Colonic mucosa (tissue), 4 donors: ENCODE data around the gene TTLL11. TPM values are rescaled to one million over a fixed set of nuclear protein-coding genes. Genes with fewer than 3 reads are reported as not detected.

Experiments used
- DNase-seq: peaks from one replicate; pipeline ENCODE4 v3.0.0-alpha.2; 2020
- H3K27ac ChIP-seq: fragments of 200-600 bp; one replicate; pipeline ENCODE4 v1.8.0; 2021
- H3K27me3 ChIP-seq: fragments of 200-600 bp; one replicate; pipeline ENCODE4 v1.8.0; 2021
- H3K36me3 ChIP-seq: fragments of 200-600 bp; one replicate; pipeline ENCODE4 v1.8.0; 2021
- H3K4me1 ChIP-seq: fragments of 200-600 bp; one replicate; pipeline ENCODE4 v1.8.0; 2021; ENCODE audit warnings: mild to moderate bottlenecking
- H3K4me3 ChIP-seq: fragments of 200-600 bp; one replicate; pipeline ENCODE4 v1.8.0; 2021
- H3K9ac ChIP-seq, 2 donors: one replicate each; pipeline ENCODE4 v1.7.0; 2013; ENCODE audit warnings: control low read depth in 2 of 2, low read depth in 2 of 2, low read length in 2 of 2
- H3K9me3 ChIP-seq: fragments of 200-600 bp; one replicate; pipeline ENCODE4 v1.8.0; 2021
- CTCF ChIP-seq: fragments of 200-600 bp; IDR thresholded peaks from one replicate; pipeline ENCODE4 v1.8.0; 2022; ENCODE audit warnings: antibody characterized with exemption, mild to moderate bottlenecking
- intact Hi-C: fragments of 100-400 bp; cut with DNase I; formaldehyde crosslinking; loops from one replicate; pipeline ENCODE4 v1.14.1; 2022
- total RNA-seq, 2 donors: library from RNA; stranded (reverse); fragmentation: NEBNext Ultra II Directional in 1 of 2; extraction: Animal tissue kit (Norgen Biotek cat#: 25700) in 1 of 2; gene quantifications; one replicate each; pipeline ENCODE4 v1.2.1, GENCODE V29; 2021
- donor health status: healthy.
- donor health status: DM: no; HTN: no; CAD: no.
- donor health status: DM: no; HTN: no; CAD: no.

TTLL11 gene
- total RNA-seq, 2 donors from 2014 or later = 5.1 to 5.5 TPM

GRCh38 chr9:121785673-121786542, 307.2 kb downstream of the TTLL11 start:
- H3K4me3 ChIP-seq = no peak overlapping the region
- no peak overlapping the region for H3K9ac ChIP-seq
- no peak for DNase-seq
- H3K27ac ChIP-seq = no peak overlapping the region
- H3K36me3 ChIP-seq = peaks cover 15% of the 10 kb centered on the region
- H3K4me1 ChIP-seq = no peaks in the 10 kb centered on the region
- no peaks in the 10 kb centered on the region for H3K9me3 ChIP-seq
- intact Hi-C loops = no loop called here
- H3K27me3 ChIP-seq = no peaks in the 10 kb centered on the region
- no peak for TF ChIP-seq CTCF

- DNase-seq = no peak
- Histone ChIP-seq H3K27ac (no peak overlapping the region), H3K9ac (no peak overlapping the region), H3K4me1 (no peaks in the 10 kb centered on the region), H3K4me3 (no peak overlapping the region), H3K27me3 (no peaks in the 10 kb centered on the region), H3K36me3 (peaks cover 15% of the 10 kb centered on the region), H3K9me3 (no peaks in the 10 kb centered on the region)
- no peak for TF ChIP-seq CTCF
- intact Hi-C loops = no loop called here
Observed at GRCh38 chr9:121784731-121785411, 308.2 kb downstream of the TTLL11 start.

- Histone ChIP-seq H3K4me3 (no peak overlapping the region), H3K9ac (no peak overlapping the region), H3K27me3 (no peaks in the 10 kb centered on the region), H3K9me3 (no peaks in the 10 kb centered on the region), H3K4me1 (no peaks in the 10 kb centered on the region), H3K36me3 (peaks cover 15% of the 10 kb centered on the region), H3K27ac (no peak overlapping the region)
- no peak for TF ChIP-seq CTCF
- intact Hi-C loops = no loop called here
- no peak for DNase-seq
Observed at GRCh38 chr9:121783521-121784507, 309.3 kb downstream of the TTLL11 start.

GRCh38 chr9:121783111-121783510, 310.0 kb downstream of the TTLL11 start:
- H3K9ac ChIP-seq = no peak overlapping the region
- no peaks in the 10 kb centered on the region for H3K4me1 ChIP-seq
- no peak overlapping the region for H3K27ac ChIP-seq
- TF ChIP-seq CTCF = no peak
- H3K9me3 ChIP-seq = no peaks in the 10 kb centered on the region
- no peaks in the 10 kb centered on the region for H3K27me3 ChIP-seq
- no peak for DNase-seq
- peaks cover 15% of the 10 kb centered on the region for H3K36me3 ChIP-seq
- intact Hi-C loops = no loop called here
- H3K4me3 ChIP-seq = no peak overlapping the region

- H3K36me3 ChIP-seq = peaks cover 15% of the 10 kb centered on the region
- intact Hi-C loops = no loop called here
- no peaks in the 10 kb centered on the region for H3K4me1 ChIP-seq
- no peak overlapping the region for H3K9ac ChIP-seq
- DNase-seq = no peak
- no peak for TF ChIP-seq CTCF
- no peak overlapping the region for H3K27ac ChIP-seq
- no peaks in the 10 kb centered on the region for H3K9me3 ChIP-seq
- no peak overlapping the region for H3K4me3 ChIP-seq
- H3K27me3 ChIP-seq = no peaks in the 10 kb centered on the region
Observed at GRCh38 chr9:121782514-121783110, 310.5 kb downstream of the TTLL11 start.
